GM12864 (cell line): ENCODE measurements around the gene ZMYM2.
A peak's percentile ranks its signal among the peaks of the same experiment; 100 is the strongest.

Experiments used
- DNase-seq: peaks from one replicate; pipeline ENCODE4 v3.0.0-alpha.2; 2011; ENCODE audit warnings: low read depth
- H3K4me3 ChIP-seq: 2 replicates; pipeline ENCODE4 v1.5.1; 2011; ENCODE audit warnings: mild to moderate bottlenecking, low read depth, low read length, control low read depth
- TF ChIP-seq, protein P1 (sequence below): IDR thresholded peaks from 2 replicates; pipeline ENCODE4 v1.5.1; 2011; ENCODE audit warnings: low read depth, mild to moderate bottlenecking, moderate library complexity, low read length, control low read depth, inconsistent platforms; ENCODE audit errors: missing control alignments

The ZMYM2 gene

DNA sequence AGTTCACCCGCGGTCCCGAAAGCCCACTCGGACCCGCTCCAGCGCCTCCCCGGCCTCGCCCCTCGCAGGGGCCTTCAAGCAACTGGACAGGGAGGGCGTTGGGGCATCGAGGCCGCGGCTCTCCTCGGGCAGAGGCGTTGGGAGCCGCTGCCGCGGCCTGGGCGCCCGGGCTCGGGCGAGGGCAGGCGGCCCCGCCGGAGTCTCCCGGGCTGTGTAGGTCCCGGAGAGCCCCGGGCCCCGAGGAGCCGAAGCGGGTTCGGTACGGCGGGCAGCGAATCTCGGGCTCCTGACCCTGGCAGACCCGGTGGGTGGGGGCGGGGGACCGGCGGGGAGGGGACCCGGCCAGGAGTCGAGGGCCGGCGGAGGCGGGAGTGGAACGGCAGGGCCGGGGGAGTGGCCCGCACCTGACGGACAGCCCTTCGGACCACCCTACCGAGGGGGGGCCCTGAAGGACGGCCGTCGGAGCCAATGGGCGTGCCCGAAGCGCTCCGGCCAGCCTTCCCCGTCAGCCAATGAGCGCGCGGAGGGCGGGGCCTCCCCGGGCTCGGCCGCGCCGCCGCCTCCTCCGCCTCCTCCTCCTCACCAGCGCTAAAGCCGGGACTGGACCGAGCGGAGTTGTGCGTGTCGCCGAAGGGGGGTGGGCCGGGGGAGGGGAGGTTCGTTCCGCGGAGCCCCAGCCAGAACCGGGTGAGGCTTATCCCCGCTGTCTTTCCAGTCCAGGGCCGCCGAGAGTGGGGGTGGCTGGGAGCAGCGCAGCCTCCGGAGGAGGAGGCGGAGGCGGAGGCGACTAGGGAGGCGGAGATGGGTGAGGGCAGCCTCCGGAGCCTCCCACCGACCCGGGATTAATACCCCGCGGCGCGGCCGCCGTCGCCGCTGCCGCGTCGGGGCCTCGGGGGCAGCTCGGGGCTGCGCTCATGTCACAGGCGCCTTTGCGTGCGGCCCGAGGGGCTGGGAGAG lies at the start of gene ZMYM2:
Gene ZMYM2, plus strand, starts transcription at position 573 of the 957 bp plus-strand sequence. CDS start 34,346 bp downstream, outside the sequence.
- TF ChIP-seq, protein P1, sequence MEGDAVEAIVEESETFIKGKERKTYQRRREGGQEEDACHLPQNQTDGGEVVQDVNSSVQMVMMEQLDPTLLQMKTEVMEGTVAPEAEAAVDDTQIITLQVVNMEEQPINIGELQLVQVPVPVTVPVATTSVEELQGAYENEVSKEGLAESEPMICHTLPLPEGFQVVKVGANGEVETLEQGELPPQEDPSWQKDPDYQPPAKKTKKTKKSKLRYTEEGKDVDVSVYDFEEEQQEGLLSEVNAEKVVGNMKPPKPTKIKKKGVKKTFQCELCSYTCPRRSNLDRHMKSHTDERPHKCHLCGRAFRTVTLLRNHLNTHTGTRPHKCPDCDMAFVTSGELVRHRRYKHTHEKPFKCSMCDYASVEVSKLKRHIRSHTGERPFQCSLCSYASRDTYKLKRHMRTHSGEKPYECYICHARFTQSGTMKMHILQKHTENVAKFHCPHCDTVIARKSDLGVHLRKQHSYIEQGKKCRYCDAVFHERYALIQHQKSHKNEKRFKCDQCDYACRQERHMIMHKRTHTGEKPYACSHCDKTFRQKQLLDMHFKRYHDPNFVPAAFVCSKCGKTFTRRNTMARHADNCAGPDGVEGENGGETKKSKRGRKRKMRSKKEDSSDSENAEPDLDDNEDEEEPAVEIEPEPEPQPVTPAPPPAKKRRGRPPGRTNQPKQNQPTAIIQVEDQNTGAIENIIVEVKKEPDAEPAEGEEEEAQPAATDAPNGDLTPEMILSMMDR: no peak
- peak within 1 kb of the TSS; percentile 82 for H3K4me3 ChIP-seq
- DNase-seq: peak; percentile 89

DNA sequence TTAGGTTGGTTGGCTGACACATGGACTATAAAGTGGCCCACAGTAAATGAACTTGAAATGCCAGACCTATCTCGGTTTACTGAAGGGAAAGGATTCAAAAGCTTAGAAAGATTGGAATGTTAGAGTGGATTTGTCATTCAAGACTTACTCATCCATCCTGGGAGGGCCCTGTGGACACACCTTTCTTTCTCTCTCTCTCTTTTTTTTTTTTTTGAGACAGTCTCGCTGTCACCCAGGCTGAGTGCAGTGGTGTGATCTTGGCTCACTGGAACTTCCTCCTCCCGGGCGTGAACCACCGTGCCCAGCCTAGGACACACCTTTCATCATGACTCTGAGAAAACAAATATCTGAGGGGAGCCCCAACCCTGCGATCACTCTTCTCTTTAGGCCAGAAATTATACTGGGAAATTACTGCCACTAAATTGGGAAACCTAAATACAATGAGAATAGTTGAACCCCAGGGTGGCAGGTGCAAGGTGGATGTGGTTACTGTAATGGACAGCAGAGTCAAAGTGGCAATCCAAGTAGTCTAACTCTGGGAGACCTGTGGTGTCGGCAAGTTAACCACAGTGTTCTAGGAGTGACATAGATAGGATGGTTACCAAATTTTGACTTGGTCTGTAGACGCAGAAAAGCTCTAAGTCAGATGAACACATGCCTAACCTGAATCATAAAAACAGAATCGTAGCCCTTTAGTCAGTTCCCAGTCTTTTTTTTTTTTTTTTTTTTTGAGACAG lies 48.0 kb upstream of the ZMYM2 start:
- no peak for DNase-seq
- no peak overlapping the region for H3K4me3 ChIP-seq
- TF ChIP-seq, protein P1: no peak

DNA sequence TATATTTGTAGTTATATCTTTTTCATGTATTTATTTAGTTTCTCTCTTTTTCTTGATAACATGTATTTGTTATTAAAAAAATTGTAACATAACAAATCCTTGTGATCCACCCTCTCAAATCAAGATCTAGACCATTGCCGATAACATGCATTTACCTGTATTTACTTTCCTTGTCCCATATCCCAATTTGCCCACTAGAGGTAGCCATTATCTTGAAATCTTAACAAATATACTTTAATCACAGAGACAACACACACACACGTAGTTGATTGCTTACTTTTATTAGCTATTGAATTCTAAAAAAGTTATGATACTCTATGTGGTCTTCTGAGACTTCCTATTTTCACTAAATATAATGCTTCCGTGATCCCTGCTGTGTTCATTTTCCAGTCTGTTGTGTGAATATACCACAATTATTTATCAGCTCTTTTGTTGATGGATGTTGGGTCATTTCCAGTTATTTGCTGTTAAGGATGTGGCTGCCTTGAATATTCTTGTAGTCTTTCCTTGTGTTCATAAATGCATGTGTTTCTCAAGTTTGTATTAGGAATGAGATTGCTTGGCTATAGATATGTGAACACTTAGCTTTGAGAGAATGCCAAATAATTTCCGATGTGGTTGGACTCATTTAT lies 31.3 kb upstream of the ZMYM2 start:
- DNase-seq: no peak
- TF ChIP-seq, protein P1: peak; percentile 30
- H3K4me3 ChIP-seq: no peak overlapping the region

DNA sequence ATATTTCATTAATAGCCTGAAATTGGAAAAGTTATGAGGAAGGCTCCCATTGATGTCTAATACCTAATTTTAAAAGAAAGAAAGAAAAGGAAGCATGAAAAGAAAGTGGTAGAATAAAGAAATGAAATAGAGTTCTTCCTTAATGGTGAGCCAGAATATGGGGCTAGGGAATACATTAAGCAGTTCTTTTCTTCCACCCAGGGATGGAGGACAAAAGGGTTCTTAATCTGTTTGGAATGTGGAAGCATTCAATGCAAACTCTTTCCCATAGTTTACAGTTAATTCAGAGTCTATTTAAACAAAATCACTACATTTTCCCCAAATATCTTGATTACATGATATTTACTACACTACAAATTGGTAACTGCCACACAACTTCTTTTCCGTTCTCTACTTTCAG lies 18.4 kb upstream of the ZMYM2 start:
- TF ChIP-seq, protein P1: no peak
- H3K4me3 ChIP-seq: no peak overlapping the region
- DNase-seq: no peak

DNA sequence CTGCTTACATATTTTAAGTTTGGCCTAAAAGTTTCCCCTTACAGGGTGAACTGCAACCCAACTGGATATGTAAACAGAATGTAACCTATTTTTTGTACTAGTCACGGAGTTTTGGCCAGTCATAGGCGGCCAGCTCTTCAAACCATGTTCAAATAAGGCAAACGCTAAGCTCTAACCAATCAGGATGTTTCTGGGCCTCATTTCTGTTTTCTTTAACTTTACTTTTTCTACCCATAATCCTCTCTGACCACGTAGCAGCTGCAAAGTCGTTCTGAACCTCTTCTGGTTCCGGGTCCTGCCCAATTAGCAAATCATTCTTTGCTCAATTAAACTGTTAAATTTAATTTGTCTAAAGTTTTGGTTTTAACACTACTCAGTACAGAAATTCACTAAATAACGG lies 8.2 kb upstream of the ZMYM2 start:
- TF ChIP-seq, protein P1: no peak
- no peak overlapping the region for H3K4me3 ChIP-seq
- no peak for DNase-seq

DNA sequence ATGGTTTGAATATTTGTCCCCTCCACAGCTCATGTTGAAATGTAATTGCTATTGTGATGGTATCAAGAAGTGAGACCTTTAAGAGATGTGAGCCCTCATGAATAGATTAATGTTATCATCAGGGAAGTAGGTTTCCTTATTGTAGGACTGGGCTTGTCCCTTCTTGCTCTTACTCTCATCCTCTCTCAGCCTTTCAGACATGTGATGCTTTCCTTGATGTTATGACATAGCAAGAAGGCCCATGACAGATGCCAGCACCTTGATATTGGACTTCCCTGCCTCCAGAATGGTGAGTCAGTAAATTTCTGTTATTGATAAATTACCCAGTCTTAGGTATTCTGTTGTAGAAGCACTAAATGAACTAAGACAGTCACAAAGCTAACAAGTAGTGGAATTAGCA lies 5.7 kb upstream of the ZMYM2 start:
- TF ChIP-seq, protein P1: no peak
- no peak overlapping the region for H3K4me3 ChIP-seq
- DNase-seq: no peak
